CD4-positive, alpha-beta T cell treated with Interleukin-4 for 4 hours (primary cell): ENCODE measurements around the gene ZNF549.
A peak's percentile ranks its signal among the peaks of the same experiment; 100 is the strongest.

Experiments
- DNase-seq: peaks from one replicate; pipeline ENCODE4 v3.0.0-alpha.2; 2020

The ZNF549 gene

GRCh38 chr19:57570707-57571106 lies 43.6 kb downstream of the ZNF549 start:
- no peak for DNase-seq

DNA sequence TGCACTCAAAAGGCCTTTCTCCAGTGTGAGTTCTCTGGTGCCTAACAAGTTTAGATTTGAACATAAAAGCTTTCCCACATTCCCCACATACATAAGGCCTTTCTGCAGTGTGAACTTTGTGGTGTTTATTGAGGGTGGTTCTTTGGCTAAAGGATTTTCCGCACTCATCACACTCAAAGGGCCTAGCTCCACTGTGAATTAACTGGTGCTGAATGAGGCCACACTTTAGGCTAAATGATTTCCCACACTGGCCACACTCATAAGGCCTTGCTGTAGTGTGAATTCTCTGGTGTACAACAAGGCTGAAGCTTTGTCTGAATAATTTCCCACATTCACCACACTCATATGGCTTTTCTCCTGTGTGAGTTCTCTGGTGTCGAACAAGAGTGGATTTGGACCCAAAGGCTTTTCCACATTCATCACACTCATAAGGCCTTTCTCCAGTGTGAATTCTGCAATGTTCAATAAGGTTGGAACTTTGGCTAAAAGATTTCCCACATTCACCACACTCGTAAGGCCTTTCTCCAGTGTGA lies 45.3 kb downstream of the ZNF549 start:
- DNase-seq = no peak

DNA sequence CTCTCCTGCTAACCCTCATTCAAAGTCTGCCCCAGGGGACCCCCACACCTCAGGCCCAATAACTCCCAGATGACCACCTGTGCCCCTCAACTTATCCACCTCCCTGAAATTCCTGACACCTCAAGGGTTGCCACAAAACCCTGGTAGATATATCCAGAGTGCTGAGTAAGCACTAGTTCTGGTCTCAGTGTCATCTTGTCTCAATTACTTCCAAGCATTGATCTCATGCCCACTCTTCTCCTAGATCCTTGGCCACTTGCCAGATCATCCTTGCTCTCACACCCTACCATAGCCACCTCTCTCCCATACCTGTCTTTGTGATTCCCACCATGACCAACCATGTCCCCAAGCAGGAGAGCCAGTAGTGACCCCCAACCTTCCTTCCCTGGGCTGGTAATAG lies 49.5 kb downstream of the ZNF549 start:
- no peak for DNase-seq

DNA sequence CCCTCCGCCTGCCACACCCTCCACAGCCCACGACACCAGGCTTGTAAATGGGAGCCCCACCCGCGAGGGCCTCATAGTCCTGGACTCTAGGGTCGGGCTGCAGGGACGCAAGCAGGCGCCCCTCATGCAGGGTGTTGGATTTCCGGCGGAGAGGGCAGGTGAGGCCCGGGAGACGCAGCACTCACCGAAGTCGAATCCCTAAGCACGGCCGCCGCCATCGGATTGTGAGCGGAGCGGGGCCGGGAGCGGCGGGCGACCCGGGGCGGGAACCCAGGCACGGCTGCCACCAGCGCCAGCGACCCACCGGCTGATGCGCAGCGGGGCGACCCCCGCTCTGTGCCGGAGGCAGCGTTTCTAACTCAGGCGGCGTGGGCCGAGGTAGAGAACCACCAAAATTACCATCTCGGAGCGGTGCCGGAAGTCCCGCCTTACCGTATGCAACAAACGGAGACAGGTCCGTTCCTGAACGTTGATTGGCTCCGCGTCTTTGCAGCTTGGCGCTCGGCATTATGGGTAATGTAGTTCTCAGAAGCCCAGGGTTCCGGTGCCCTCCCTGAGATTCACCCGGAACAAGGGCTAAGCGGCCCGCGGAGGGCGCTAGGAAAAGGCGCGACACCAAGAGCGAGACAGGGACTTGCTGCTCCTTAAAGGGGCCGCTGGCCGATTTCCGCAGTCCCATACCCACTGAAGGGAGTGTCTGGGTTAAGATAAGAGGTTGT lies 51.5 kb downstream of the ZNF549 start, which contains the start of gene ZNF416:
TSS of gene ZNF416 (minus strand) at position 425 of the 719 bp plus-strand sequence. CDS start at position 218, 207 bp downstream.
- DNase-seq = peak; percentile 99

DNA sequence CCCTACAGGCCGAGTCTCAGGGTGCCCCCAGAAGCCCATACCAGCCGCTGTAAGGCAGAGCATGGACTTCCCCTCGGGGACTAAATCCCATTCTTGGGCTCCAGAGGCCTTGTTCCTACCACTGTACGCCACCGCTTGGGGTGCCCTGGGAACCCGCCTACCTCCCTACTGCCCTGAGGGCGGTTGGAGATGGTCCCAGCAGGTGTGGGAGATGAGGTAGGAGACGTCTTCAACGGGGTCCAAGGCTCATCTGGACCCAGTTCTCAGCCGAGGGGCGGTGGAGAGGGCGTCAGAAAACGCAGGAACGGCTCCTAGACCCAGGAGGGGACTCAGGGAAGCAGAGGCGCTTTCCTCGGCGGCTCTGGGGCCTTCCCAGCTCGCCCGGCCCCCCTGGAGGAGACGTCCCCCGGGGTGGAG lies 56.0 kb downstream of the ZNF549 start:
- DNase-seq = no peak

DNA sequence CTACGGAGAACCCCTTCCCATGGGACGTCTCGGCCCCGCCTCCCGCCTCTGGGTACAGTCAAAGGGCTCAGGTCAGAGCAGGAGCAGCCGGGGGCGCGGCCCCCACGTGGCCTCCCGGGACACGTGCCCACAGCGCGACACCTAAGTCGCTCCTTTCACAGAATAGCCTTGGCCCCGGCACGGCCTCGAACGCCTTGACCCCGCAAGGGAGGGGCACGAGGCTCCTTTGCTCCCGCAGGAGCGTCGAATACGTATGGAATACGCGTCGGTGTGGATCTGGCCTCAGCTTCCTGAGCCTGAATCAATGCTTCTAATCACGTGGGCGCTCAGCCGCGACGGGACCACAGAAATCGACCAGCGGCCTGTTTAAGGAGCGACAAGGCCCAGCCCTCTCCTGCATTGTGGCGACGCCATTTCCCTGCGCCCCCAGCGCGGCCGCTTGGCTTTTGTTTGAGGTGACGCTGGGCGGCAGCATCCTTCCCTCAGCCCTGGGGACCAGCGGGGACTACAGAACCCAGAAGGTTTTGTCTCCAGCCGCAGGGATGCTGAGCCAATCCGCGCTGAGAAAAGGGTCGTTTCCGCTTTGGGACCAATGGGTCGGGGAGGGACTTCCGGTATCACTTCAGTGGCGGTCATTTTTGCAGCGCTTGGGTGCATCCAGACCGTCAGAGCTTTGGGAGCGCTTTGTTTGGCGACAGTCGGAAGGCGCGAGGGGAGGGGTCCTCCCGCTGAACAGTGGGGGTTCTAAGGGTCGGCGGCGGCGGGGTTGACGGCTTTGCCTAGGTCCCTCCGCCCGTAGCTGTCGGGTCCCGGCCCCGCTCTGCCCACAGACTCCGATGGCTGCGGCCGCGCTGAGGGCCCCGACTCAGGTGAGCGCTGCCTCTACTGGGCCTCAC lies 56.6 kb downstream of the ZNF549 start, which contains the start of gene ZIK1:
TSS of gene ZIK1 (plus strand) at position 625 of the 896 bp plus-strand sequence. CDS start at position 837, 212 bp downstream.
- DNase-seq = peak; percentile 94

GRCh38 chr19:57587529-57587928 lies 60.4 kb downstream of the ZNF549 start:
- no peak for DNase-seq

GRCh38 chr19:57599377-57599760 lies 72.2 kb downstream of the ZNF549 start:
- DNase-seq = no peak

DNA sequence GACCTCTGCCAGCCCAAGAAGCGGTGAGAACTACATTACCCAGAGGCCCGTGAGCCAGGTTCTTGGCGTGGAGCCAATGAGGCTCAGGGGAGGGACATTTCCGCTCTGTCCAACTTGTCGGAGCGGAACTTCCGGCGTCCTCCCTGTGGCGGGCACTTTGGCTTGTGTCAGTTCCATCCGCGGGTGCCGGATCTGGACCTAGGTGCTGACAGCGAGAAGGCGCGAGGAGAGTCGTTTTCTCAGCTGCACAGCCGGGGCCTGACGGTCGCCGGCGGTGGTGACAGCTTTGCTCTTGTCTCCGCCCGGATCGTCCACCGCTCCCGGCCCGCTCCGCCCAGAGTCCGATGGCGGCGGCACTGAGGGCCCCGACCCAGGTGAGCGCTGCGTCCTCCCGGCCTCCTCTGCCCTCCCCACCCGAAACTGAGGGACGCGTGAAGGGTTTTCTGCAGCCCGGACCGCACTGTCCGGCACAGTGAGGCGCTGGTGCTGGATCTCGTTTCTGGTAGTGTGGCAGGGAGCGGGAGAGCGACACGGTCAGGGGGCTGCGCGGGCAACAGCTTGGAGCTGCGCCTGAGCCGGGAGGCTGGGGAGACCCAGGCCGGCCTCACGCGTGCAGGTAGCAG lies 72.7 kb downstream of the ZNF549 start, which contains the start of gene ZNF530:
TSS of gene ZNF530 (plus strand) at position 125 of the 623 bp plus-strand sequence. CDS start 4,461 bp downstream, outside the sequence.
- peak; percentile 88 for DNase-seq

- no peak for DNase-seq
Measured at GRCh38 chr19:57606931-57607330, 79.8 kb downstream of the ZNF549 start.
